HepG2 (cell line): ENCODE data around the gene C2orf49. TPM values are rescaled to one million over a fixed set of nuclear protein-coding genes. Genes with fewer than 3 reads are reported as not detected.

Experiments
- DDIT3 ChIP-seq: sonication (generic); formaldehyde crosslinking; IDR thresholded peaks from 2 replicates; pipeline ENCODE4 v1.4.0; 2020; ENCODE audit warnings: mild to moderate bottlenecking, missing genetic modification reagents
- EP300 ChIP-seq, 3 experiments: sonication (generic) in 1 of 3; formaldehyde crosslinking in 1 of 3; IDR thresholded peaks; 2 replicates each; pipeline versions ENCODE4 v1.5.1 to v1.6.1; 2011 to 2020; ENCODE audit warnings: low read depth in 2 of 3, low read length in 2 of 3, borderline replicate concordance in 1 of 3, improper control_type of control experiment in 1 of 3, mild to moderate bottlenecking in 1 of 3, missing genetic modification reagents in 1 of 3, moderate library complexity in 1 of 3
- FOXM1 ChIP-seq: sonication (generic); formaldehyde crosslinking; IDR thresholded peaks from 2 replicates; pipeline ENCODE4 v1.5.0; 2020; ENCODE audit warnings: missing genetic modification reagents
- HNF4A ChIP-seq: sonication (generic); formaldehyde crosslinking; IDR thresholded peaks from 2 replicates; pipeline ENCODE4 v1.4.0; 2020; ENCODE audit warnings: missing genetic modification reagents
- KMT2B ChIP-seq: IDR thresholded peaks from 2 replicates; pipeline ENCODE4 v1.6.1; 2016; ENCODE audit warnings: missing genetic modification reagents, missing compliant biosample characterization
- MXI1 ChIP-seq: IDR thresholded peaks from 3 replicates; pipeline ENCODE4 v1.6.1; 2012; ENCODE audit warnings: low read depth, low read length, inconsistent platforms, borderline replicate concordance
- NCOR1 ChIP-seq: fragments of 200-600 bp; sonication (generic); IDR thresholded peaks from 2 replicates; pipeline ENCODE4 v1.7.0; 2017; ENCODE audit warnings: antibody characterized with exemption, low read length, borderline replicate concordance
- NRL ChIP-seq: sonication (generic); formaldehyde crosslinking; IDR thresholded peaks from 2 replicates; pipeline ENCODE4 v1.5.0; 2020; ENCODE audit warnings: missing genetic modification reagents, mild to moderate bottlenecking, moderate library complexity, borderline replicate concordance
- PHF21A ChIP-seq: sonication (generic); formaldehyde crosslinking; IDR thresholded peaks from 2 replicates; pipeline ENCODE4 v1.5.0; 2020; ENCODE audit warnings: mild to moderate bottlenecking, missing genetic modification reagents
- RBFOX2 ChIP-seq: fragments of 200-400 bp; formaldehyde crosslinking; IDR thresholded peaks from 2 replicates; pipeline ENCODE4 v1.6.1; 2017; ENCODE audit warnings: low read depth, mild to moderate bottlenecking, low read length
- SAP130 ChIP-seq: IDR thresholded peaks from 2 replicates; pipeline ENCODE4 v1.6.1; 2016; ENCODE audit warnings: low read depth
- SNAPC5 ChIP-seq: sonication (generic); formaldehyde crosslinking; IDR thresholded peaks from 2 replicates; pipeline ENCODE4 v1.8.1; 2023; ENCODE audit warnings: mild to moderate bottlenecking, missing genetic modification reagents, borderline replicate concordance
- SYNCRIP ChIP-seq: fragments of 200-400 bp; formaldehyde crosslinking; IDR thresholded peaks from 2 replicates; pipeline ENCODE4 v1.6.1; 2018; ENCODE audit warnings: mild to moderate bottlenecking, low read depth, low read length; ENCODE audit not compliant: insufficient read depth
- THYN1 ChIP-seq: sonication (generic); formaldehyde crosslinking; IDR thresholded peaks from 2 replicates; pipeline ENCODE4 v1.8.1; 2023; ENCODE audit warnings: low read depth, mild to moderate bottlenecking, moderate library complexity, missing genetic modification reagents, borderline replicate concordance
- TIGD3 ChIP-seq: sonication (generic); formaldehyde crosslinking; IDR thresholded peaks from 2 replicates; pipeline ENCODE4 v1.5.1; 2020; ENCODE audit warnings: mild to moderate bottlenecking, missing genetic modification reagents, borderline replicate concordance
- ZBED4 ChIP-seq: sonication (generic); formaldehyde crosslinking; IDR thresholded peaks from 2 replicates; pipeline ENCODE4 v1.4.0; 2020; ENCODE audit warnings: missing genetic modification reagents, borderline replicate concordance
- ZNF235 ChIP-seq: sonication (generic); formaldehyde crosslinking; IDR thresholded peaks from 2 replicates; pipeline ENCODE4 v1.8.1; 2023; ENCODE audit warnings: mild to moderate bottlenecking, missing genetic modification reagents, borderline replicate concordance
- ZNF251 ChIP-seq: sonication (generic); formaldehyde crosslinking; IDR thresholded peaks from 2 replicates; pipeline ENCODE4 v1.9.0; 2021; ENCODE audit warnings: mild to moderate bottlenecking, missing genetic modification reagents
- ZNF367 ChIP-seq: sonication (generic); formaldehyde crosslinking; IDR thresholded peaks from 2 replicates; pipeline ENCODE4 v1.4.0; 2020; ENCODE audit warnings: missing genetic modification reagents, borderline replicate concordance
- ZNF737 ChIP-seq: sonication (generic); formaldehyde crosslinking; IDR thresholded peaks from 2 replicates; pipeline ENCODE4 v1.5.0; 2020; ENCODE audit warnings: missing genetic modification reagents, mild to moderate bottlenecking, borderline replicate concordance
- ZNF781 ChIP-seq: sonication (generic); formaldehyde crosslinking; IDR thresholded peaks from 2 replicates; pipeline ENCODE4 v1.5.1; 2020; ENCODE audit warnings: borderline replicate concordance, mild to moderate bottlenecking, missing genetic modification reagents; ENCODE audit errors: not compliant biosample characterization
- polyA plus RNA-seq, 8 experiments: library from polyadenylated mRNA; depleted of rRNA in 3 of 8; stranded (reverse) in 7 of 8; unstranded in 1 of 8; fragments of >200 nt; fragmentation: Illumina TruSeq in 4 of 8; extraction: Trizol in 4 of 8; gene quantifications; 2 replicates each; pipeline versions ENCODE4 v1.2.1 to v1.2.3, GENCODE V29; 2011 to 2016; ENCODE audit warnings: low read depth in 4 of 8, missing spikeins in 1 of 8, mixed read lengths in 1 of 8; ENCODE audit not compliant: insufficient read depth in 1 of 8
- total RNA-seq, 5 experiments: library from RNA; depleted of rRNA; stranded (reverse); fragments of >200 nt; fragmentation: Illumina TruSeq; extraction: Trizol; gene quantifications; 2 replicates each; pipeline ENCODE4 v1.2.3, GENCODE V29; 2016; ENCODE audit warnings: low read depth in 1 of 5

Gene C2orf49
- total and polyA plus RNA-seq, 2 of the 13 experiments (the other 11 are each of a cell fraction or from before 2014, with no cell fraction given) = 24.7 to 28.8 TPM

GRCh38 chr2:105337122-105338019, at the start of gene C2orf49 (continued):
- TF ChIP-seq NRL (CRISPR knock-in tag) = peak; percentile 73; the same call in 1 of the 2 replicates
- no peak for TF ChIP-seq TIGD3 (CRISPR knock-in tag)
- TF ChIP-seq SAP130 (CRISPR knock-in tag) = peak; percentile 90
- no peak for TF ChIP-seq SYNCRIP
- peak in 1 of 2 experiments; percentile 68; a peak in 2 of 4 replicates for TF ChIP-seq EP300 (IDR thresholded peaks at IDR 0.05; ENCODE audit: low read depth in 2 of 2, low read length in 2 of 2)
- 0 out of 2 replicates have a peak, but pooled peaks have one; percentile 31 for TF ChIP-seq EP300 (CRISPR knock-in tag; IDR thresholded peaks at IDR 0.05; ENCODE audit: borderline replicate concordance)
- TF ChIP-seq HNF4A (CRISPR knock-in tag) = 0 out of 2 replicates have a peak, but pooled peaks have one; percentile 14
- peak; percentile 68; the same call in 1 of the 2 replicates for TF ChIP-seq ZBED4 (CRISPR knock-in tag)
- no peak for TF ChIP-seq ZNF235 (CRISPR knock-in tag)
- TF ChIP-seq ZNF367 (CRISPR knock-in tag) = peak; percentile 13; the same call in 1 of the 2 replicates
- peak; percentile 79; the same call in 1 of the 3 replicates for TF ChIP-seq MXI1
- TF ChIP-seq ZNF251 (CRISPR knock-in tag) = no peak
- no peak for TF ChIP-seq DDIT3 (CRISPR knock-in tag)
- TF ChIP-seq FOXM1 (CRISPR knock-in tag) = no peak
- peak; percentile 48; the same call in 1 of the 2 replicates for TF ChIP-seq PHF21A (CRISPR knock-in tag)
- TF ChIP-seq THYN1 = no peak
- TF ChIP-seq KMT2B (CRISPR knock-in tag) = peak; percentile 99
- no peak for TF ChIP-seq ZNF737 (CRISPR knock-in tag)
- peak; percentile 58 for TF ChIP-seq ZNF781 (CRISPR knock-in tag)
- peak; percentile 84; the same call in 1 of the 2 replicates for TF ChIP-seq NCOR1
- TF ChIP-seq RBFOX2 = peak; percentile 87
- TF ChIP-seq SNAPC5 = peak; percentile 78; the same call in 1 of the 2 replicates
